Ascending aorta (tissue), 2 donors: ENCODE data around the gene DOCK2. TPM values are rescaled to one million over a fixed set of nuclear protein-coding genes. Genes with fewer than 3 reads are reported as not detected.

Experiments used
- DNase-seq, 2 donors: peaks; one replicate each; pipeline ENCODE4 v3.0.0-alpha.2; 2019; ENCODE audit warnings: low spot score in 2 of 2
- H3K27ac ChIP-seq, 2 donors: fragments of 200-600 bp; sonication (generic); one replicate each; pipeline ENCODE4 v1.5.1; 2016 to 2017; ENCODE audit warnings: mild to moderate bottlenecking in 1 of 2
- H3K27me3 ChIP-seq: fragments of 200-600 bp; sonication (generic); one replicate; pipeline ENCODE4 v1.5.1; 2017
- H3K36me3 ChIP-seq, 2 donors: fragments of 200-600 bp; sonication (generic); one replicate each; pipeline ENCODE4 v1.5.1; 2016
- H3K4me1 ChIP-seq, 2 donors: fragments of 200-600 bp; sonication (generic); one replicate each; pipeline ENCODE4 v1.5.1; 2016 to 2017; ENCODE audit warnings: mild to moderate bottlenecking in 1 of 2
- H3K4me3 ChIP-seq, 2 donors: fragments of 200-600 bp; sonication (generic); one replicate each; pipeline ENCODE4 v1.5.1; 2016 to 2017; ENCODE audit warnings: mild to moderate bottlenecking in 1 of 2
- H3K9me3 ChIP-seq, 2 donors: fragments of 200-600 bp; sonication (generic); one replicate each; pipeline ENCODE4 v1.5.1; 2016
- CTCF ChIP-seq, 3 experiments: fragments of 200-600 bp in 2 of 3; fragments of 450-650 bp in 1 of 3; sonication (generic) in 2 of 3; IDR thresholded peaks; one replicate each; pipeline ENCODE4 v1.5.1; 2016 to 2019; ENCODE audit warnings: antibody characterized with exemption in 3 of 3, mild to moderate bottlenecking in 1 of 3, moderate library complexity in 1 of 3
- intact Hi-C: fragments of 100-400 bp; cut with DNase I; formaldehyde crosslinking; loops from one replicate; pipeline ENCODE4 v1.15.1; 2023
- total RNA-seq: library from RNA; depleted of rRNA; stranded (reverse); fragments of >200 nt; gene quantifications from one replicate; pipeline ENCODE4 v1.1.0, GENCODE V29; 2016

Gene DOCK2
- total RNA-seq, 1 donor from 2014 or later = 33.1 TPM

- TF ChIP-seq CTCF (IDR thresholded peaks at IDR 0.05) = no peak
- no peak overlapping the region for H3K27ac ChIP-seq
- DNase-seq = no peak
- intact Hi-C loops = no loop called here
- H3K27me3 ChIP-seq = no peaks in the 10 kb centered on the region
- H3K9me3 ChIP-seq = no peaks in the 10 kb centered on the region
- H3K4me3 ChIP-seq = no peak overlapping the region
- no peaks in the 10 kb centered on the region for H3K36me3 ChIP-seq
- no peaks in the 10 kb centered on the region for H3K4me1 ChIP-seq
Observed at GRCh38 chr5:169744336-169744735, 107.3 kb downstream of the DOCK2 start.

- Histone ChIP-seq H3K27me3 (no peaks in the 10 kb centered on the region), H3K9me3 (no peaks in the 10 kb centered on the region), H3K4me1 (no peaks in the 10 kb centered on the region), H3K27ac (no peak overlapping the region), H3K36me3 (no peaks in the 10 kb centered on the region), H3K4me3 (no peak overlapping the region)
- intact Hi-C loops = no loop called here
- TF ChIP-seq CTCF (IDR thresholded peaks at IDR 0.05) = no peak
- no peak for DNase-seq
Observed at GRCh38 chr5:169745441-169746146, 108.5 kb downstream of the DOCK2 start.

- no peaks in the 10 kb centered on the region for H3K4me1 ChIP-seq
- H3K36me3 ChIP-seq = no peaks in the 10 kb centered on the region
- H3K27ac ChIP-seq = no peak overlapping the region
- H3K9me3 ChIP-seq = no peaks in the 10 kb centered on the region
- DNase-seq = no peak
- no peak for TF ChIP-seq CTCF (IDR thresholded peaks at IDR 0.05)
- no peak overlapping the region for H3K4me3 ChIP-seq
- intact Hi-C loops = no loop called here
- H3K27me3 ChIP-seq = no peaks in the 10 kb centered on the region
Observed at GRCh38 chr5:169746147-169746694, 109.1 kb downstream of the DOCK2 start.

- no peak for TF ChIP-seq CTCF (IDR thresholded peaks at IDR 0.05)
- no peaks in the 10 kb centered on the region for H3K4me1 ChIP-seq
- no peak overlapping the region for H3K27ac ChIP-seq
- no peaks in the 10 kb centered on the region for H3K36me3 ChIP-seq
- intact Hi-C loops = no loop called here
- H3K27me3 ChIP-seq = no peaks in the 10 kb centered on the region
- H3K4me3 ChIP-seq = no peak overlapping the region
- no peak for DNase-seq
- no peaks in the 10 kb centered on the region for H3K9me3 ChIP-seq
Observed at GRCh38 chr5:169748174-169748573, 111.1 kb downstream of the DOCK2 start.

GRCh38 chr5:169749295-169749694 is 112.2 kb downstream of the DOCK2 start:
- TF ChIP-seq CTCF (IDR thresholded peaks at IDR 0.05) = no peak
- Histone ChIP-seq H3K36me3 (no peaks in the 10 kb centered on the region), H3K4me3 (no peak overlapping the region), H3K27me3 (no peaks in the 10 kb centered on the region), H3K27ac (no peak overlapping the region), H3K9me3 (no peaks in the 10 kb centered on the region), H3K4me1 (no peaks in the 10 kb centered on the region)
- intact Hi-C loops = no loop called here
- no peak for DNase-seq
